Measurements from ENCODE around the gene PPFIA1. TPM values are rescaled to one million over a fixed set of nuclear protein-coding genes. Genes with fewer than 3 reads are reported as not detected.

PPFIA1 gene
- total and polyA plus RNA-seq, 2 donors (not counting 1 experiment from before 2014, with no cell fraction given) = 38.8 to 39.8 TPM

- Histone ChIP-seq H3K4me1 (ENCODE audit: control insufficient read depth, extremely low read depth, insufficient read depth, low read length) (no peaks in the 10 kb centered on the region), H2AFZ (ENCODE audit: low read length) (no peak overlapping the region), H3K27ac (ENCODE audit: insufficient read depth, low read length) (no peak overlapping the region), H3K9me3 (ENCODE audit: control insufficient read depth, insufficient read depth, low read depth, low read length) (no peaks in the 10 kb centered on the region), H3K27me3 (ENCODE audit: control insufficient read depth, insufficient read depth, low read length) (no peaks in the 10 kb centered on the region), H3K4me2 (ENCODE audit: extremely low read depth, insufficient read depth, low read length) (no peak overlapping the region), H3K4me3 (replicated peaks in 1 of 4; ENCODE audit: control extremely low read depth in 1 of 4, insufficient read depth in 1 of 4, low read depth in 3 of 4, low read length in 4 of 4) (no peak overlapping the region), H4K20me1 (ENCODE audit: control insufficient read depth, extremely low read depth, insufficient read depth, low read length) (no peaks in the 10 kb centered on the region), H3K9ac (ENCODE audit: insufficient read depth, low read length) (no peak overlapping the region), H3K36me3 (ENCODE audit: control insufficient read depth, insufficient read depth, low read length) (peaks cover 55% of the 10 kb centered on the region), H3K79me2 (ENCODE audit: control insufficient read depth, insufficient read depth, low read length) (peaks cover 54% of the 10 kb centered on the region)
- no peak for DNase-seq (ENCODE audit: low read depth in 2 of 2)
- no peak for TF ChIP-seq EZH2 (IDR thresholded peaks at IDR 0.05; ENCODE audit: low read length, missing control alignments)
- TF ChIP-seq CTCF (conservative IDR thresholded peaks at IDR 0.05 in 1 of 2, IDR thresholded peaks at IDR 0.05 in 1 of 2; ENCODE audit: low read depth in 1 of 2, low read length in 2 of 2) = no peak
These were observed 138.9 kb downstream of the PPFIA1 start for GRCh38 chr11:70409437-70409836.

- Histone ChIP-seq H3K27ac (ENCODE audit: insufficient read depth, low read length) (no peak overlapping the region), H3K4me3 (replicated peaks in 1 of 4; ENCODE audit: control extremely low read depth in 1 of 4, insufficient read depth in 1 of 4, low read depth in 3 of 4, low read length in 4 of 4) (no peak overlapping the region), H2AFZ (ENCODE audit: low read length) (no peak overlapping the region), H3K9ac (ENCODE audit: insufficient read depth, low read length) (no peak overlapping the region), H3K9me3 (ENCODE audit: control insufficient read depth, insufficient read depth, low read depth, low read length) (no peaks in the 10 kb centered on the region), H3K79me2 (ENCODE audit: control insufficient read depth, insufficient read depth, low read length) (peaks cover 49% of the 10 kb centered on the region), H3K4me1 (ENCODE audit: control insufficient read depth, extremely low read depth, insufficient read depth, low read length) (peaks cover 3% of the 10 kb centered on the region), H3K36me3 (ENCODE audit: control insufficient read depth, insufficient read depth, low read length) (peaks cover 59% of the 10 kb centered on the region), H3K4me2 (ENCODE audit: extremely low read depth, insufficient read depth, low read length) (no peak overlapping the region), H4K20me1 (ENCODE audit: control insufficient read depth, extremely low read depth, insufficient read depth, low read length) (no peaks in the 10 kb centered on the region), H3K27me3 (ENCODE audit: control insufficient read depth, insufficient read depth, low read length) (no peaks in the 10 kb centered on the region)
- TF ChIP-seq EZH2 (IDR thresholded peaks at IDR 0.05; ENCODE audit: low read length, missing control alignments) = no peak
- no peak for TF ChIP-seq CTCF (conservative IDR thresholded peaks at IDR 0.05 in 1 of 2, IDR thresholded peaks at IDR 0.05 in 1 of 2; ENCODE audit: low read depth in 1 of 2, low read length in 2 of 2)
- no peak for DNase-seq (ENCODE audit: low read depth in 2 of 2)
These were observed 139.4 kb downstream of the PPFIA1 start for GRCh38 chr11:70409871-70410270.

DNA sequence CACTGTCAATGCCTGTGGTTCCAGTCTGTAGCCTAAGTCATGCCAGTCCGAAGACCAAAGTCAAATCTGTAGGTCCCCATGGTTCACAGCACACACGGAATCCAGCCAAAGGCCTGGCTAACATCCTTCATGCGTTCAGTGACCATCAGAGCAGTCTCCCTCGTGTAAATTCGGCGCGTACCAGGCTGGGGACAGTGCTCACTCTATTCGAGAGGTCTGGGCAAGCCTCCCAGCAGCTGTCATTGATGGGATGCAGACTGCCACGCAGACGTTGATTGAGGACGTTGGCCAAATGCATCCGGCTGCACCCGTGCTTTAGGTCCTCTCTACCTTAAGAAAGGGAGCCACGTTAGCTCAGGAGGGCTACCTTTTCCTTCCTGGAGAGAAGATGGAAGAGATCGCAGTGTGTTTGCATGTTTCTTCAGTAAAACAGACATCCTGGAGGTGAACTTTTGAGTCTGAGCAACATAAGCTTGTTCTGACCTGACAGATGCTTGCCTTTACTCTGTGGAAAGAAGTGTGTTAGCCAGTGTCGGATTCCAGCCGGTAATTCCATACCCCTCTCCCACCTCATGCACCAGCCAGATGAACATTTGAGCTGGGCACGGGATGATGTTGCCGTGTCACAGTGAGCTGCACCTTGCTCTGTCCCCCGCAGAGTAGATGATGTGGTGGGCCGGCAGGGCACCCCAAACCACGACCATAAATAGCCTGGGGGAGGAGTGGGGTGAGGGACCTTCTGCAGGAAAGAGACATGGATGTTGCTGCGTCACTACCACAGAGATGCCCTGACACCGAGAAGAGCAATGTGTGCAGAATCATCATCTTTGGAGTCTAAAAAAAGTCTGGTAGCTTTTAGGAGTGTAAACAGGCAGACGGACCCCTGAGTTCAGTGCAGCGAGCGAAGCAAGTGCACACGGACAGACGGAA lies 140.1 kb downstream of the PPFIA1 start:
- Histone ChIP-seq H4K20me1 (ENCODE audit: control insufficient read depth, extremely low read depth, insufficient read depth, low read length) (no peaks in the 10 kb centered on the region), H2AFZ (ENCODE audit: low read length) (no peak overlapping the region)

More for the DNA sequence above, 140.1 kb downstream of the PPFIA1 start:
- H3K36me3 ChIP-seq (ENCODE audit: control insufficient read depth, insufficient read depth, low read length) = peaks cover 61% of the 10 kb centered on the region
- H3K9me3 ChIP-seq (ENCODE audit: control insufficient read depth, insufficient read depth, low read depth, low read length) = no peaks in the 10 kb centered on the region
- DNase-seq (ENCODE audit: low read depth in 2 of 2) = no peak
- H3K27me3 ChIP-seq (ENCODE audit: control insufficient read depth, insufficient read depth, low read length) = no peaks in the 10 kb centered on the region
- no peak overlapping the region for H3K4me2 ChIP-seq (ENCODE audit: extremely low read depth, insufficient read depth, low read length)
- H3K79me2 ChIP-seq (ENCODE audit: control insufficient read depth, insufficient read depth, low read length) = peaks cover 43% of the 10 kb centered on the region
- no peak for TF ChIP-seq EZH2 (IDR thresholded peaks at IDR 0.05; ENCODE audit: low read length, missing control alignments)
- no peak for TF ChIP-seq CTCF (conservative IDR thresholded peaks at IDR 0.05 in 1 of 2, IDR thresholded peaks at IDR 0.05 in 1 of 2; ENCODE audit: low read depth in 1 of 2, low read length in 2 of 2)
- H3K27ac ChIP-seq (ENCODE audit: insufficient read depth, low read length) = no peak overlapping the region
- H3K4me1 ChIP-seq (ENCODE audit: control insufficient read depth, extremely low read depth, insufficient read depth, low read length) = peaks cover 5% of the 10 kb centered on the region
- H3K4me3 ChIP-seq (replicated peaks in 1 of 4; ENCODE audit: control extremely low read depth in 1 of 4, insufficient read depth in 1 of 4, low read depth in 3 of 4, low read length in 4 of 4) = no peak overlapping the region
- H3K9ac ChIP-seq (ENCODE audit: insufficient read depth, low read length) = no peak overlapping the region
